K562 (cell line): ENCODE measurements around the gene PCDH12. TPM values are rescaled to one million over a fixed set of nuclear protein-coding genes. Genes with fewer than 3 reads are reported as not detected.
A peak's percentile ranks its signal among the peaks of the same experiment; 100 is the strongest.

Source experiments
- CBFA2T2 ChIP-seq: fragments of 450-650 bp; conservative IDR thresholded peaks from 2 replicates; pipeline ENCODE4 v1.6.1; 2017; ENCODE audit warnings: mild to moderate bottlenecking
- CBFA2T3 ChIP-seq: fragments of 450-650 bp; IDR thresholded peaks from 2 replicates; pipeline ENCODE4 v1.6.1; 2017
- ESRRA ChIP-seq: fragments of 450-650 bp; IDR thresholded peaks from 2 replicates; pipeline ENCODE4 v1.6.1; 2014; ENCODE audit warnings: low read depth, mild to moderate bottlenecking, moderate library complexity, borderline replicate concordance
- NR2C1 ChIP-seq, 2 experiments: fragments of 450-650 bp; IDR thresholded peaks; 2 replicates each; pipeline ENCODE4 v1.6.1; 2017; ENCODE audit warnings: mild to moderate bottlenecking in 2 of 2, antibody characterized with exemption in 1 of 2, inconsistent platforms in 1 of 2, missing compliant biosample characterization in 1 of 2, missing genetic modification characterization in 1 of 2
- PML ChIP-seq: IDR thresholded peaks from 2 replicates; pipeline ENCODE4 v1.6.1; 2012; ENCODE audit warnings: low read length, inconsistent platforms
- POLR2G ChIP-seq: fragments of 200-400 bp; formaldehyde crosslinking; IDR thresholded peaks from 2 replicates; pipeline ENCODE4 v1.6.1; 2017; ENCODE audit warnings: low read depth, mild to moderate bottlenecking, antibody characterized with exemption, low read length, moderate library complexity
- POLR2H ChIP-seq: IDR thresholded peaks from 2 replicates; pipeline ENCODE4 v1.6.1; 2016; ENCODE audit warnings: missing genetic modification characterization, low read depth, mild to moderate bottlenecking, control low read depth, missing compliant biosample characterization, moderate library complexity
- SMAD1 ChIP-seq: fragments of 150-350 bp; IDR thresholded peaks from 2 replicates; pipeline ENCODE4 v1.6.1; 2014; ENCODE audit warnings: low read length, low read depth; ENCODE audit not compliant: partially characterized antibody
- SMARCA4 ChIP-seq: fragments of 450-650 bp; IDR thresholded peaks from 2 replicates; pipeline ENCODE4 v1.6.1; 2016
- SMARCA5 ChIP-seq: fragments of 450-650 bp; IDR thresholded peaks from 2 replicates; pipeline ENCODE4 v1.6.1; 2016
- SP2 ChIP-seq: IDR thresholded peaks from 2 replicates; pipeline ENCODE4 v1.6.1; 2011; ENCODE audit warnings: mild to moderate bottlenecking, low read depth, low read length, moderate library complexity; ENCODE audit not compliant: poor library complexity, severe bottlenecking; ENCODE audit errors: extremely low read depth
- TCF7 ChIP-seq: sonication (generic); IDR thresholded peaks from 2 replicates; pipeline ENCODE4 v1.6.1; 2016; ENCODE audit warnings: antibody characterized with exemption, borderline replicate concordance
- THAP7 ChIP-seq: fragments of 250-450 bp; sonication (Bioruptor Pico); IDR thresholded peaks from 2 replicates; pipeline ENCODE4 v1.5.0; 2021
- TRIM28 ChIP-seq: fragments of 450-650 bp; IDR thresholded peaks from 2 replicates; pipeline ENCODE4 v1.6.1; 2017
- TSHZ1 ChIP-seq: fragments of 250-450 bp; sonication (Bioruptor Pico); IDR thresholded peaks from 2 replicates; pipeline ENCODE4 v1.4.0; 2020; ENCODE audit warnings: mild to moderate bottlenecking, moderate library complexity
- YBX1 ChIP-seq: fragments of 450-650 bp; IDR thresholded peaks from 2 replicates; pipeline ENCODE4 v1.7.1; 2016; ENCODE audit warnings: mild to moderate bottlenecking
- ZNF444 ChIP-seq: fragments of 250-450 bp; sonication (Bioruptor Pico); IDR thresholded peaks from 2 replicates; pipeline ENCODE4 v1.4.0; 2020; ENCODE audit warnings: mild to moderate bottlenecking, moderate library complexity
- ZNF639 ChIP-seq, 2 experiments: fragments of 200-800 bp in 1 of 2; sonication (Bioruptor generic) in 1 of 2; sonication (generic) in 1 of 2; formaldehyde crosslinking in 1 of 2; IDR thresholded peaks in 1 of 2; conservative IDR thresholded peaks in 1 of 2; 2 replicates each; pipeline versions ENCODE4 v1.5.0 to v1.6.1; 2016 to 2020; ENCODE audit warnings: missing compliant biosample characterization in 1 of 2, missing genetic modification characterization in 1 of 2, missing genetic modification reagents in 1 of 2
- ZNF79 ChIP-seq: fragments of 250-450 bp; sonication (Bioruptor Pico); IDR thresholded peaks from 2 replicates; pipeline ENCODE4 v1.4.0; 2020; ENCODE audit warnings: low read depth, mild to moderate bottlenecking, moderate library complexity
- polyA plus RNA-seq, 8 experiments: library from polyadenylated mRNA; depleted of rRNA in 4 of 8; stranded (reverse) in 5 of 8; unstranded in 3 of 8; fragments of >200 nt; fragmentation: Nextera tagmentation in 2 of 8; fragmentation: Illumina TruSeq in 1 of 8; extraction: Ambion mirVana in 2 of 8; extraction: Trizol in 1 of 8; gene quantifications; 2 replicates each; pipeline versions ENCODE4 v1.2.1 to v1.2.3, GENCODE V29; 2011 to 2014; ENCODE audit warnings: inconsistent platforms in 1 of 8, missing spikeins in 1 of 8
- total RNA-seq, 7 experiments: library from RNA; depleted of rRNA in 6 of 7; stranded (reverse); fragments of >200 nt in 6 of 7; fragmentation: Illumina TruSeq in 2 of 7; extraction: Trizol in 2 of 7; gene quantifications; 2 replicates each; pipeline versions ENCODE4 v1.2.1 to v1.2.3, GENCODE V29; 2011 to 2021; ENCODE audit warnings: low replicate concordance in 1 of 7
- TF ChIP-seq, protein P1 (sequence below): sonication (generic); formaldehyde crosslinking; IDR thresholded peaks from 2 replicates; pipeline ENCODE4 v1.8.1; 2023; ENCODE audit warnings: mild to moderate bottlenecking, missing genetic modification reagents

PCDH12 gene
- total and polyA plus RNA-seq, 9 of the 15 experiments (the other 6 are each of a cell fraction or from before 2014, with no cell fraction given): 0.01 to 0.04 (median 0.01) TPM; not detected in 4

- 0 out of 2 replicates have a peak, but pooled peaks have one; percentile 19 for TF ChIP-seq NR2C1 (IDR thresholded peaks at IDR 0.05)
- peak; percentile 57; the same call in 1 of the 2 replicates for TF ChIP-seq NR2C1 (tag; IDR thresholded peaks at IDR 0.05)
- TF ChIP-seq TRIM28: 0 out of 2 replicates have a peak, but pooled peaks have one; percentile 45
- TF ChIP-seq YBX1: no peak
- TF ChIP-seq PML: peak; percentile 44; the same call in 1 of the 2 replicates
- TF ChIP-seq THAP7: no peak
- peak; percentile 72 for TF ChIP-seq CBFA2T3
- peak; percentile 50; the same call in 1 of the 2 replicates for TF ChIP-seq POLR2H
- TF ChIP-seq ZNF79 (CRISPR knock-in tag): no peak
- no peak for TF ChIP-seq POLR2G
- TF ChIP-seq SMARCA4: peak; percentile 58; the same call in 1 of the 2 replicates
- 0 out of 2 replicates have a peak, but pooled peaks have one; percentile 14 for TF ChIP-seq ZNF444 (CRISPR knock-in tag)
- TF ChIP-seq SMARCA5: no peak
- no peak for TF ChIP-seq TSHZ1
- TF ChIP-seq TCF7: no peak
- peak; percentile 98 for TF ChIP-seq ESRRA
- TF ChIP-seq ZNF639 (CRISPR knock-in tag; conservative IDR thresholded peaks at IDR 0.05 in 1 of 2, IDR thresholded peaks at IDR 0.05 in 1 of 2): no peak
- TF ChIP-seq, protein P1, sequence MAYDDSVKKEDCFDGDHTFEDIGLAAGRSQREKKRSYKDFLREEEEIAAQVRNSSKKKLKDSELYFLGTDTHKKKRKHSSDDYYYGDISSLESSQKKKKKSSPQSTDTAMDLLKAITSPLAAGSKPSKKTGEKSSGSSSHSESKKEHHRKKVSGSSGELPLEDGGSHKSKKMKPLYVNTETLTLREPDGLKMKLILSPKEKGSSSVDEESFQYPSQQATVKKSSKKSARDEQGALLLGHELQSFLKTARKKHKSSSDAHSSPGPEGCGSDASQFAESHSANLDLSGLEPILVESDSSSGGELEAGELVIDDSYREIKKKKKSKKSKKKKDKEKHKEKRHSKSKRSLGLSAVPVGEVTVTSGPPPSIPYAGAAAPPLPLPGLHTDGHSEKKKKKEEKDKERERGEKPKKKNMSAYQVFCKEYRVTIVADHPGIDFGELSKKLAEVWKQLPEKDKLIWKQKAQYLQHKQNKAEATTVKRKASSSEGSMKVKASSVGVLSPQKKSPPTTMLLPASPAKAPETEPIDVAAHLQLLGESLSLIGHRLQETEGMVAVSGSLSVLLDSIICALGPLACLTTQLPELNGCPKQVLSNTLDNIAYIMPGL (CRISPR knock-in tag): no peak
- TF ChIP-seq SMAD1: peak; percentile 59
- TF ChIP-seq CBFA2T2: peak; percentile 35
- no peak for TF ChIP-seq SP2
These were observed 12.1 kb upstream of the PCDH12 start (continued) for GRCh38 chr5:141969783-141970771.
